Tibial artery (tissue), 4 donors: ENCODE measurements around the gene NOS3.

Experiments used
- DNase-seq, 2 donors: peaks; one replicate each; pipeline ENCODE4 v3.0.0-alpha.2; 2019
- H3K27ac ChIP-seq, 2 donors: fragments of 200-600 bp; sonication (generic) in 1 of 2; 1 replicate in 1 of 2; 2 replicates in 1 of 2; pipeline ENCODE4 v1.5.1; 2018 to 2019; ENCODE audit warnings: mild to moderate bottlenecking in 1 of 2
- H3K27me3 ChIP-seq, 2 donors: fragments of 200-600 bp; sonication (generic) in 1 of 2; one replicate each; pipeline versions ENCODE4 v1.5.1 to v1.6.0; 2016 to 2019
- H3K36me3 ChIP-seq, 3 donors: fragments of 200-600 bp; sonication (generic) in 2 of 3; one replicate each; pipeline ENCODE4 v1.5.1; 2016 to 2019; ENCODE audit warnings: mild to moderate bottlenecking in 2 of 3
- H3K4me1 ChIP-seq, 4 donors: fragments of 200-600 bp; sonication (generic) in 2 of 4; 1 replicate in 3 of 4; 2 replicates in 1 of 4; pipeline ENCODE4 v1.5.1; 2016 to 2019
- H3K4me3 ChIP-seq, 2 donors: fragments of 200-600 bp; sonication (generic) in 1 of 2; 1 replicate in 1 of 2; 2 replicates in 1 of 2; pipeline ENCODE4 v1.5.1; 2018 to 2019; ENCODE audit warnings: mild to moderate bottlenecking in 2 of 2
- H3K9me3 ChIP-seq, 3 donors: fragments of 200-600 bp; sonication (generic) in 1 of 3; one replicate each; pipeline ENCODE4 v1.5.1; 2016 to 2019
- CTCF ChIP-seq, 2 experiments: fragments of 200-600 bp in 1 of 2; fragments of 450-650 bp in 1 of 2; IDR thresholded peaks; one replicate each; pipeline ENCODE4 v1.5.1; 2017 to 2019; ENCODE audit warnings: antibody characterized with exemption in 2 of 2, mild to moderate bottlenecking in 1 of 2, moderate library complexity in 1 of 2
- intact Hi-C: fragments of 100-400 bp; cut with DNase I; formaldehyde crosslinking; loops from one replicate; pipeline ENCODE4 v1.15.0; 2023; ENCODE audit warnings: low total_unique reads

NOS3 gene

DNA sequence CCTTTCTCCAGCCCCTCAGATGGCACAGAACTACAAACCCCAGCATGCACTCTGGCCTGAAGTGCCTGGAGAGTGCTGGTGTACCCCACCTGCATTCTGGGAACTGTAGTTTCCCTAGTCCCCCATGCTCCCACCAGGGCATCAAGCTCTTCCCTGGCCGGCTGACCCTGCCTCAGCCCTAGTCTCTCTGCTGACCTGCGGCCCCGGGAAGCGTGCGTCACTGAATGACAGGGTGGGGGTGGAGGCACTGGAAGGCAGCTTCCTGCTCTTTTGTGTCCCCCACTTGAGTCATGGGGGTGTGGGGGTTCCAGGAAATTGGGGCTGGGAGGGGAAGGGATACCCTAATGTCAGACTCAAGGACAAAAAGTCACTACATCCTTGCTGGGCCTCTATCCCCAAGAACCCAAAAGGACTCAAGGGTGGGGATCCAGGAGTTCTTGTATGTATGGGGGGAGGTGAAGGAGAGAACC lies 2.1 kb downstream of the NOS3 start:
- no peak for DNase-seq
- H3K27me3 ChIP-seq = peaks cover 0 to 57% of the 10 kb centered on the region in 2 donors
- H3K36me3 ChIP-seq = no peaks in the 10 kb centered on the region
- no peak overlapping the region for H3K27ac ChIP-seq
- peaks cover 0 to 18% (median 14%) of the 10 kb centered on the region in 3 donors for H3K9me3 ChIP-seq
- peaks cover 0 to 8% (median 0%) of the 10 kb centered on the region in 4 donors for H3K4me1 ChIP-seq
- H3K4me3 ChIP-seq = no peak overlapping the region
- intact Hi-C loops = no loop called here
- no peak for TF ChIP-seq CTCF (IDR thresholded peaks at IDR 0.05)

- peaks cover 0 to 18% (median 14%) of the 10 kb centered on the region in 3 donors for H3K9me3 ChIP-seq
- intact Hi-C loops = no loop called here
- no peaks in the 10 kb centered on the region for H3K36me3 ChIP-seq
- H3K27me3 ChIP-seq = peaks cover 0 to 56% of the 10 kb centered on the region in 2 donors
- H3K4me3 ChIP-seq = peak overlapping the region; percentile 16 to 29
- H3K27ac ChIP-seq = no peak overlapping the region
- TF ChIP-seq CTCF (IDR thresholded peaks at IDR 0.05) = no peak
- DNase-seq = no peak
- H3K4me1 ChIP-seq = peaks cover 0 to 4% (median 0%) of the 10 kb centered on the region in 4 donors
Measured at GRCh38 chr7:150993511-150993910, 2.7 kb downstream of the NOS3 start.

GRCh38 chr7:150994141-150994837 lies 3.5 kb downstream of the NOS3 start:
- H3K4me3 ChIP-seq = peak overlapping the region; percentile 16 to 29
- no peak overlapping the region for H3K27ac ChIP-seq
- H3K9me3 ChIP-seq = peaks cover 0 to 18% (median 14%) of the 10 kb centered on the region in 3 donors
- DNase-seq = no peak
- H3K4me1 ChIP-seq = no peaks in the 10 kb centered on the region
- peaks cover 0 to 57% of the 10 kb centered on the region in 2 donors for H3K27me3 ChIP-seq
- H3K36me3 ChIP-seq = no peaks in the 10 kb centered on the region
- TF ChIP-seq CTCF (IDR thresholded peaks at IDR 0.05) = no peak
- intact Hi-C loops = no loop called here

- Histone ChIP-seq H3K4me1 (no peaks in the 10 kb centered on the region), H3K36me3 (no peaks in the 10 kb centered on the region), H3K4me3 (peak overlapping the region; percentile 16 to 29), H3K27ac (no peak overlapping the region), H3K9me3 (peaks cover 0 to 15% (median 13%) of the 10 kb centered on the region in 3 donors), H3K27me3 (peaks cover 0 to 58% of the 10 kb centered on the region in 2 donors)
- DNase-seq = no peak
- no peak for TF ChIP-seq CTCF (IDR thresholded peaks at IDR 0.05)
- intact Hi-C loops = no loop called here
Measured at GRCh38 chr7:150994838-150995510, 4.2 kb downstream of the NOS3 start.

GRCh38 chr7:150996376-150997074 lies 5.7 kb downstream of the NOS3 start:
- DNase-seq = no peak
- intact Hi-C loops = no loop called here
- Histone ChIP-seq H3K27ac (no peak overlapping the region), H3K27me3 (peaks cover 0 to 67% of the 10 kb centered on the region in 2 donors), H3K4me3 (no peak overlapping the region), H3K9me3 (no peaks in the 10 kb centered on the region), H3K36me3 (no peaks in the 10 kb centered on the region), H3K4me1 (no peaks in the 10 kb centered on the region)
- TF ChIP-seq CTCF (IDR thresholded peaks at IDR 0.05) = no peak
